MCF 10A (cell line): ENCODE results near the gene POLR1D. TPM values are rescaled to one million over a fixed set of nuclear protein-coding genes. Genes with fewer than 3 reads are reported as not detected.
A peak's percentile ranks its signal among the peaks of the same experiment; 100 is the strongest.

Experiments
- BruUV-seq: library from RNA; stranded (reverse); fragments of 400-500 nt; replicated peaks from 2 replicates; lab custom pipeline; 2021; lab: Mats Ljungman, UMichigan
- CTCF ChIA-PET: fragments of 300-600 bp; sonication (Branson Sonifier 250); formaldehyde crosslinking; extraction: SDS; loops from one replicate; lab custom pipeline; 2021; ENCODE audit warnings: antibody characterized with exemption, inconsistent platforms; lab: Yijun Ruan, JAX
- POLR2A ChIA-PET: fragments of 300-600, 350-650 bp; sonication (Branson Sonifier 250); formaldehyde crosslinking; extraction: SDS; loops from one replicate; lab custom pipeline; 2020; ENCODE audit warnings: antibody characterized with exemption, inconsistent platforms; lab: Yijun Ruan, JAX
- DNase-seq: peaks from one replicate; pipeline ENCODE4 v3.0.0-alpha.2; 2018; ENCODE audit not compliant: unreplicated experiment
- H3K27ac Mint-ChIP-seq: one replicate; pipeline ENCODE4 v1.8.0; 2022; ENCODE audit warnings: mild to moderate bottlenecking, low read depth, mixed read lengths; ENCODE audit not compliant: unreplicated experiment
- H3K27me3 Mint-ChIP-seq: one replicate; pipeline ENCODE4 v1.8.0; 2022; ENCODE audit warnings: mixed read lengths; ENCODE audit not compliant: insufficient read depth, unreplicated experiment
- H3K36me3 Mint-ChIP-seq: one replicate; pipeline ENCODE4 v1.8.0; 2022; ENCODE audit warnings: mild to moderate bottlenecking, moderate library complexity, mixed read lengths; ENCODE audit not compliant: insufficient read depth, unreplicated experiment
- H3K4me1 Mint-ChIP-seq: one replicate; pipeline ENCODE4 v1.8.0; 2022; ENCODE audit warnings: mixed read lengths; ENCODE audit not compliant: insufficient read depth, unreplicated experiment
- H3K4me3 Mint-ChIP-seq: one replicate; pipeline ENCODE4 v1.8.0; 2022; ENCODE audit warnings: mild to moderate bottlenecking, moderate library complexity, mixed read lengths; ENCODE audit not compliant: unreplicated experiment
- H3K9me3 Mint-ChIP-seq: one replicate; pipeline ENCODE4 v1.8.0; 2022; ENCODE audit warnings: mixed read lengths; ENCODE audit not compliant: unreplicated experiment
- intact Hi-C: fragments of 100-400 bp; cut with micrococcal nuclease; formaldehyde crosslinking; loops from 2 replicates; pipeline ENCODE4 v1.14.1; 2022
- total RNA-seq: library from RNA; stranded (reverse); gene quantifications from 2 replicates; pipeline ENCODE4 v1.2.3, GENCODE V29; 2022
- TF ChIP-seq, protein P1 (sequence below): fragments of 200-600 bp; IDR thresholded peaks from one replicate; pipeline ENCODE4 v1.8.0; 2022; ENCODE audit warnings: antibody characterized with exemption, mild to moderate bottlenecking; ENCODE audit not compliant: unreplicated experiment

POLR1D gene
- total RNA-seq, 1 experiment from 2014 or later = 146 TPM

DNA sequence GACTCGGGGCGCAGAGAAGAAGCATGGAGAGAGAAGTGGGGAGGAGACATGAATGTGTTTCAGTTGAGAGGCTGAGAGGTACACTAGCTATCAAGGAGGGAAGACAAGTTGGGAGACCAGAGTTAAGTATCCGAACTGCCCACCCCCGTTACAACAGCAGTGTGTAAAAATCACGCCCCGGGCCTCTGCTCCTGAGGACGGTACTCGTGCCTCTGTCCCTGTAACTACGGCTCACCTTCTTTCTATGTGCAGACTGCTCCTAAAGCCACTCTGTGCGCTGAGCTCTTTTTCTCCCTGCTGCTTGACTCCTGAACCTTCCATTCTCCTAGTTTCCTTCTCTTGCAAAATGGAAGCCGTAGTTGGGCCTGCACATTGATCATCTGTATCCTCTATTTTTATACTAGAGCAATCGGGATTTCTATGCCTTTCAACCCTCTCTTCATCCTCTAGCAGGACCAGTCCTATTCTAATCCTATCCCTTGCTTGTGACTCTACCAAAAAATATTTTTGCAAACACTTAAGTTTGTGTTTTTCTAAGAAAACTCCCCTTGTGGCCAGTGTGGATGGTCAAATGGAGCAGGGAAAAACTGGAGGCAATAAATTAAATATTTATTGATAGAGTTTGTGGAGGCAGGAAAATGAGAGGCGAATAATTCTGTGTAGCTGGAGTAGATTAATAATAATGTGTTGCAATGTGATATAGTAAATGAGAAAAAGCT, 569 bp downstream of the POLR1D start:
- TF ChIP-seq, protein P1, sequence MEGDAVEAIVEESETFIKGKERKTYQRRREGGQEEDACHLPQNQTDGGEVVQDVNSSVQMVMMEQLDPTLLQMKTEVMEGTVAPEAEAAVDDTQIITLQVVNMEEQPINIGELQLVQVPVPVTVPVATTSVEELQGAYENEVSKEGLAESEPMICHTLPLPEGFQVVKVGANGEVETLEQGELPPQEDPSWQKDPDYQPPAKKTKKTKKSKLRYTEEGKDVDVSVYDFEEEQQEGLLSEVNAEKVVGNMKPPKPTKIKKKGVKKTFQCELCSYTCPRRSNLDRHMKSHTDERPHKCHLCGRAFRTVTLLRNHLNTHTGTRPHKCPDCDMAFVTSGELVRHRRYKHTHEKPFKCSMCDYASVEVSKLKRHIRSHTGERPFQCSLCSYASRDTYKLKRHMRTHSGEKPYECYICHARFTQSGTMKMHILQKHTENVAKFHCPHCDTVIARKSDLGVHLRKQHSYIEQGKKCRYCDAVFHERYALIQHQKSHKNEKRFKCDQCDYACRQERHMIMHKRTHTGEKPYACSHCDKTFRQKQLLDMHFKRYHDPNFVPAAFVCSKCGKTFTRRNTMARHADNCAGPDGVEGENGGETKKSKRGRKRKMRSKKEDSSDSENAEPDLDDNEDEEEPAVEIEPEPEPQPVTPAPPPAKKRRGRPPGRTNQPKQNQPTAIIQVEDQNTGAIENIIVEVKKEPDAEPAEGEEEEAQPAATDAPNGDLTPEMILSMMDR = no peak
- H3K4me3 Mint-ChIP-seq = peak overlapping the region; percentile 93
- no peaks in the 10 kb centered on the region for H3K9me3 Mint-ChIP-seq
- no peak for DNase-seq
- peaks cover 57% of the 10 kb centered on the region for H3K4me1 Mint-ChIP-seq
- intact Hi-C loops = no loop called here
- BruUV-seq = TSS peak; percentile 61
- POLR2A ChIA-PET = interaction anchor here (0.6 to 8.6 kb wide), 24 partner anchors 9 to 569 kb away, joined by 3 to 226 read pairs (median 6); partner anchors contain the start of genes GTF3A and MTIF3
- H3K36me3 Mint-ChIP-seq = peaks cover 34% of the 10 kb centered on the region
- CTCF ChIA-PET = interaction anchor here (0.7 to 2.5 kb wide), 13 partner anchors 9 to 637 kb away, joined by 3 to 12 read pairs (median 4); no protein-coding TSS in a partner anchor
- H3K27me3 Mint-ChIP-seq = no peaks in the 10 kb centered on the region
- peak overlapping the region; percentile 74 for H3K27ac Mint-ChIP-seq

DNA sequence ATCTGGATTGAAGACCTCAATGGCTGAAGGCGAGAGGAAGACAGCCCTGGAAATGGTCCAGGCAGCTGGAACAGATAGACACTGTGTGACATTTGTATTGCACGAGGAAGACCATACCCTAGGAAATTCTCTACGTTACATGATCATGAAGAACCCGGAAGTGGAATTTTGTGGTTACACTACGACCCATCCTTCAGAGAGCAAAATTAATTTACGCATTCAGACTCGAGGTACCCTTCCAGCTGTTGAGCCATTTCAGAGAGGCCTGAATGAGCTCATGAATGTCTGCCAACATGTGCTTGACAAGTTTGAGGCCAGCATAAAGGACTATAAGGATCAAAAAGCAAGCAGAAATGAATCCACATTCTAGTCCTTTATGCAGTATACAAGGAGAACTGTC, 1.2 kb downstream of the POLR1D start:
- ChIA-PET CTCF (interaction anchor here (0.7 to 2.5 kb wide), 8 partner anchors 11 to 638 kb away, joined by 3 to 12 read pairs (median 4); no protein-coding TSS in a partner anchor), POLR2A (interaction anchor here (0.6 to 8.6 kb wide), 15 partner anchors 9 to 204 kb away, joined by 3 to 226 read pairs (median 29); partner anchors contain the start of genes GTF3A and MTIF3)
- Mint-ChIP-seq H3K36me3 (peaks cover 34% of the 10 kb centered on the region), H3K9me3 (no peaks in the 10 kb centered on the region), H3K27ac (peak overlapping the region; percentile 74), H3K4me1 (peaks cover 57% of the 10 kb centered on the region), H3K4me3 (peak overlapping the region; percentile 93), H3K27me3 (no peaks in the 10 kb centered on the region)
- TF ChIP-seq, protein P1 = no peak
- BruUV-seq = no TSS peak
- no peak for DNase-seq
- intact Hi-C loops = no loop called here

DNA sequence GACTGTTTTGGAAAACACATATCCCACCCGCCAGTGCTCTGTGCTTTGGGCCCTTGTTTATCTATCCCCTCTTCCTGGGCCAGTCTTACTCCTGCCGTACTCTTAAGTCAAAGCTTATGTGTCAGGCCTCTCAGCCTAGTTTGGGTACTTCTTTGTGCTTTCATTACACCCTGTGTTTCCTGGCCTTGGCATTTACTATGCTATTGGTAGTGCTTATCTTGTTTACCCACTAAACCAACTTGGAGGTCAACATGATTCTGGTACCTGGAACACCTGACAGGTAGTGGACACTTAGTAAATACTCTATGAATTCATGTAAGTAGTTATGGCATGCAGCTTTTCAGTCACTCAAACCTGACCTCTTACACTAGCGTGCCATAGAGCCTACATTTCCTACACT, 2.4 kb downstream of the POLR1D start:
- Mint-ChIP-seq H3K4me3 (peak overlapping the region; percentile 93), H3K27me3 (no peaks in the 10 kb centered on the region), H3K4me1 (peaks cover 53% of the 10 kb centered on the region), H3K9me3 (no peaks in the 10 kb centered on the region), H3K36me3 (peaks cover 37% of the 10 kb centered on the region), H3K27ac (peak overlapping the region; percentile 52)
- CTCF ChIA-PET = no interaction called here
- TF ChIP-seq, protein P1 = no peak
- intact Hi-C loops = no loop called here
- POLR2A ChIA-PET = interaction anchor here (0.9 to 8.6 kb wide), 4 partner anchors 8 to 173 kb away, joined by 3 to 198 read pairs (median 50); no protein-coding TSS in a partner anchor
- DNase-seq = no peak
- no TSS peak for BruUV-seq

DNA sequence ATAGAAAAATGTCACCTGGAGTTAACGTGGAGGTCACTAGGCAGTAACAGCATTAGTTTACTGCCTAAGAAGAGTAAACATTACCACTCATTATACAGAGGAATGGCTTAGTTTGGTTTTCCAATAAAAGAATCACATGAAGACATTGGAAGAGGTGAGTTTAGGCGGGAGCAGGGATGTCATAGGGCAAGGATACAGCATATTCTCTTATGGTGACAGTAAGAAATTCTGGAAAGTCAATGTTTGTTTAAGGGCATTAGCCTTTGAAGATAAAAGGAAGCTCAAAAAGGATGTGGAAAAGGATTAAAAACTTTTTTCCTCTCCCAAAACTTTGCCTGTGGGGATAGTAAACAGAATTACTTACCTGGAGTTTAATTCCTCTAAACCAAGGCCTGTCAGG, 4.1 kb downstream of the POLR1D start:
- Mint-ChIP-seq H3K27me3 (no peaks in the 10 kb centered on the region), H3K4me3 (no peak overlapping the region), H3K36me3 (peaks cover 40% of the 10 kb centered on the region), H3K4me1 (peaks cover 53% of the 10 kb centered on the region), H3K27ac (no peak overlapping the region), H3K9me3 (no peaks in the 10 kb centered on the region)
- no TSS peak for BruUV-seq
- intact Hi-C loops = no loop called here
- ChIA-PET CTCF (interaction anchor here (0.6 to 1.1 kb wide), 3 partner anchors 13 to 198 kb away, joined by 3 to 5 read pairs (median 3); no protein-coding TSS in a partner anchor), POLR2A (interaction anchor here (0.9 to 8.6 kb wide), 4 partner anchors 7 to 175 kb away, joined by 3 to 198 read pairs (median 6); no protein-coding TSS in a partner anchor)
- no peak for DNase-seq
- TF ChIP-seq, protein P1 = no peak
